HCT116 (cell line): ENCODE data around the gene MATCAP1. TPM values are rescaled to one million over a fixed set of nuclear protein-coding genes. Genes with fewer than 3 reads are reported as not detected.

ENCODE experiments used
- ATAC-seq: fragments of 200-7000 bp; cut with Tn5 transposase; 2 replicates; pipeline ENCODE4 v1.9.1; 2020; ENCODE audit warnings: mild to moderate bottlenecking, moderate library complexity
- BruUV-seq: library from RNA; stranded (reverse); fragments of 400-500 nt; replicated peaks from 2 replicates; lab custom pipeline; 2021; lab: Mats Ljungman, UMichigan
- CTCF ChIA-PET: fragments of 300-600 bp; sonication (Branson Sonifier 250); formaldehyde crosslinking; loops from one replicate; lab custom pipeline; 2021; ENCODE audit warnings: antibody characterized with exemption; lab: Charles Lee
- POLR2A ChIA-PET: fragments of 300-600, 350-600 bp; sonication (Branson Sonifier 250); formaldehyde crosslinking; loops from one replicate; lab custom pipeline; 2021; ENCODE audit warnings: antibody characterized with exemption; lab: Charles Lee
- RAD21 ChIA-PET, 2 experiments: fragments of 300-600 bp; sonication (Branson Sonifier 250); formaldehyde crosslinking; loops; one replicate each; lab custom pipeline; 2023; ENCODE audit warnings: low total read pairs in 2 of 2; ENCODE audit not compliant: uncharacterized antibody in 2 of 2, unreplicated experiment in 2 of 2, low non-redundant PET in 1 of 2; lab: Charles Lee
- DNase-seq: peaks from one replicate; pipeline ENCODE4 v3.0.0-alpha.2; 2010; ENCODE audit warnings: low read depth, low spot score
- H2AFZ ChIP-seq: fragments of 200-600 bp; shearing (Covaris generic), sonication (generic); 2 replicates; pipeline ENCODE4 v1.6.1; 2017; ENCODE audit warnings: low read depth, mixed run types, mixed read lengths, antibody characterized with exemption, low read length; ENCODE audit not compliant: poor library complexity, severe bottlenecking
- H3K27ac ChIP-seq: 2 replicates; pipeline ENCODE4 v1.5.1; 2012; ENCODE audit warnings: low read depth, low read length
- H3K27me3 ChIP-seq: fragments of 200-600 bp; sonication (generic); 2 replicates; pipeline ENCODE4 v1.6.1; 2016; ENCODE audit warnings: mixed run types, low read length, mixed read lengths; ENCODE audit not compliant: insufficient read depth
- H3K36me3 ChIP-seq, 2 experiments: fragments of 200-500 bp in 1 of 2; fragments of 200-600 bp in 1 of 2; sonication (Bioruptor generic) in 1 of 2; sonication (generic) in 1 of 2; 2 replicates each; pipeline versions ENCODE4 v1.5.1 to v1.6.1; 2014 to 2016; ENCODE audit warnings: low read length in 2 of 2, inconsistent platforms in 1 of 2, mixed read lengths in 1 of 2, mixed run types in 1 of 2; ENCODE audit not compliant: insufficient read depth in 2 of 2, control insufficient read depth in 1 of 2
- H3K4me1 ChIP-seq, 2 experiments: fragments of 200-600 bp in 1 of 2; sonication (generic) in 1 of 2; 2 replicates each; pipeline versions ENCODE4 v1.5.1 to v1.6.1; 2012 to 2017; ENCODE audit warnings: low read length in 2 of 2, inconsistent platforms in 1 of 2, mild to moderate bottlenecking in 1 of 2, mixed read lengths in 1 of 2, mixed run types in 1 of 2, moderate library complexity in 1 of 2; ENCODE audit not compliant: insufficient read depth in 2 of 2, control insufficient read depth in 1 of 2
- H3K4me2 ChIP-seq: fragments of 200-600 bp; sonication (generic); 2 replicates; pipeline ENCODE4 v1.6.1; 2017; ENCODE audit warnings: mixed run types, low read length, mixed read lengths
- H3K4me3 ChIP-seq, 2 experiments: fragments of 200-600 bp in 1 of 2; sonication (generic) in 1 of 2; replicated peaks in 1 of 2; 2 replicates each; pipeline ENCODE4 v1.5.1; 2011 to 2016; ENCODE audit warnings: low read length in 2 of 2, control low read depth in 1 of 2, low read depth in 1 of 2, mild to moderate bottlenecking in 1 of 2, mixed read lengths in 1 of 2, mixed run types in 1 of 2
- H3K79me2 ChIP-seq: fragments of 200-600 bp; sonication (generic); 2 replicates; pipeline ENCODE4 v1.6.1; 2017; ENCODE audit warnings: mild to moderate bottlenecking, mixed run types, low read length, moderate library complexity, mixed read lengths; ENCODE audit not compliant: insufficient read depth
- H3K9ac ChIP-seq: fragments of 200-600 bp; sonication (generic); 2 replicates; pipeline ENCODE4 v1.6.1; 2016; ENCODE audit warnings: low read length, mixed read lengths
- H3K9me2 ChIP-seq: fragments of 200-600 bp; sonication (generic), shearing (Covaris generic); 2 replicates; pipeline ENCODE4 v1.6.1; 2017; ENCODE audit warnings: mixed run types, mild to moderate bottlenecking, moderate library complexity; ENCODE audit not compliant: insufficient read depth
- H3K9me3 ChIP-seq, 2 experiments: fragments of 200-500 bp in 1 of 2; fragments of 200-600 bp in 1 of 2; sonication (Bioruptor generic) in 1 of 2; sonication (generic) in 1 of 2; 2 replicates each; pipeline ENCODE4 v1.6.1; 2014 to 2017; ENCODE audit warnings: low read length in 2 of 2, mixed read lengths in 2 of 2, inconsistent platforms in 1 of 2, low read depth in 1 of 2, mild to moderate bottlenecking in 1 of 2, mixed run types in 1 of 2, moderate library complexity in 1 of 2; ENCODE audit not compliant: control insufficient read depth in 1 of 2, insufficient read depth in 1 of 2
- H4K20me1 ChIP-seq: fragments of 200-600 bp; sonication (generic), shearing (Covaris generic); 2 replicates; pipeline ENCODE4 v1.6.1; 2017; ENCODE audit warnings: mixed run types, mild to moderate bottlenecking, moderate library complexity; ENCODE audit not compliant: insufficient read depth
- CEBPB ChIP-seq: IDR thresholded peaks from 2 replicates; pipeline ENCODE4 v1.6.1; 2012; ENCODE audit warnings: low read depth
- ELF1 ChIP-seq: IDR thresholded peaks from 2 replicates; pipeline ENCODE4 v1.6.1; 2012; ENCODE audit warnings: low read depth, borderline replicate concordance
- EZH2phosphoT487 ChIP-seq: fragments of 200-600 bp; IDR thresholded peaks from 2 replicates; pipeline ENCODE4 v1.6.1; 2018; ENCODE audit warnings: antibody characterized with exemption, borderline replicate concordance
- FOSL1 ChIP-seq: IDR thresholded peaks from 2 replicates; pipeline ENCODE4 v1.6.1; 2012; ENCODE audit warnings: low read depth
- POLR2A ChIP-seq: IDR thresholded peaks from 2 replicates; pipeline ENCODE4 v1.7.0; 2011; ENCODE audit warnings: borderline replicate concordance; ENCODE audit not compliant: insufficient read depth, insufficient read length; ENCODE audit errors: extremely low read depth
- POLR2AphosphoS5 ChIP-seq: IDR thresholded peaks from 2 replicates; pipeline ENCODE4 v1.6.1; 2011; ENCODE audit warnings: mild to moderate bottlenecking, low read depth, low read length, moderate library complexity
- RAD21 ChIP-seq: IDR thresholded peaks from 2 replicates; pipeline ENCODE4 v1.6.1; 2012; ENCODE audit warnings: low read depth, mild to moderate bottlenecking
- SRF ChIP-seq: IDR thresholded peaks from 2 replicates; pipeline ENCODE4 v1.6.1; 2012; ENCODE audit warnings: low read depth
- YY1 ChIP-seq: IDR thresholded peaks from 2 replicates; pipeline ENCODE4 v1.6.1; 2011; ENCODE audit warnings: low read length, low read depth, moderate library complexity, mild to moderate bottlenecking; ENCODE audit not compliant: insufficient replicate concordance; ENCODE audit errors: extremely low read depth
- ZFX ChIP-seq: fragments of 450-650 bp; IDR thresholded peaks from 2 replicates; pipeline ENCODE4 v1.6.1; 2017
- intact Hi-C: fragments of 100-400 bp; cut with micrococcal nuclease; formaldehyde crosslinking; loops from 2 replicates; pipeline ENCODE4 v1.10.0; 2022
- total RNA-seq: library from RNA; stranded (reverse); gene quantifications from one replicate; pipeline ENCODE4 v1.2.1, GENCODE V29; 2021; ENCODE audit not compliant: unreplicated experiment
- TF ChIP-seq, protein P1 (sequence below), 3 experiments: fragments of 200-600 bp in 1 of 3; sonication (generic) in 1 of 3; IDR thresholded peaks in 2 of 3; conservative IDR thresholded peaks in 1 of 3; 2 replicates each; pipeline ENCODE4 v1.5.1; 2012 to 2017; ENCODE audit warnings: low read depth in 2 of 3, low read length in 2 of 3, antibody characterized with exemption in 1 of 3, borderline replicate concordance in 1 of 3, control low read depth in 1 of 3, mild to moderate bottlenecking in 1 of 3, mixed read lengths in 1 of 3, mixed run types in 1 of 3, moderate library complexity in 1 of 3; ENCODE audit not compliant: insufficient read depth in 1 of 3
- TF ChIP-seq, protein P2 (sequence below): IDR thresholded peaks from 2 replicates; pipeline ENCODE4 v1.6.1; 2012; ENCODE audit warnings: low read depth
- TF ChIP-seq, protein P3 (sequence below): IDR thresholded peaks from 2 replicates; pipeline ENCODE4 v1.6.1; 2012
- TF ChIP-seq, protein P4 (sequence below): IDR thresholded peaks from 2 replicates; pipeline ENCODE4 v1.6.1; 2012

The MATCAP1 gene
- total RNA-seq, 1 experiment from 2014 or later: 38.7 TPM

DNA sequence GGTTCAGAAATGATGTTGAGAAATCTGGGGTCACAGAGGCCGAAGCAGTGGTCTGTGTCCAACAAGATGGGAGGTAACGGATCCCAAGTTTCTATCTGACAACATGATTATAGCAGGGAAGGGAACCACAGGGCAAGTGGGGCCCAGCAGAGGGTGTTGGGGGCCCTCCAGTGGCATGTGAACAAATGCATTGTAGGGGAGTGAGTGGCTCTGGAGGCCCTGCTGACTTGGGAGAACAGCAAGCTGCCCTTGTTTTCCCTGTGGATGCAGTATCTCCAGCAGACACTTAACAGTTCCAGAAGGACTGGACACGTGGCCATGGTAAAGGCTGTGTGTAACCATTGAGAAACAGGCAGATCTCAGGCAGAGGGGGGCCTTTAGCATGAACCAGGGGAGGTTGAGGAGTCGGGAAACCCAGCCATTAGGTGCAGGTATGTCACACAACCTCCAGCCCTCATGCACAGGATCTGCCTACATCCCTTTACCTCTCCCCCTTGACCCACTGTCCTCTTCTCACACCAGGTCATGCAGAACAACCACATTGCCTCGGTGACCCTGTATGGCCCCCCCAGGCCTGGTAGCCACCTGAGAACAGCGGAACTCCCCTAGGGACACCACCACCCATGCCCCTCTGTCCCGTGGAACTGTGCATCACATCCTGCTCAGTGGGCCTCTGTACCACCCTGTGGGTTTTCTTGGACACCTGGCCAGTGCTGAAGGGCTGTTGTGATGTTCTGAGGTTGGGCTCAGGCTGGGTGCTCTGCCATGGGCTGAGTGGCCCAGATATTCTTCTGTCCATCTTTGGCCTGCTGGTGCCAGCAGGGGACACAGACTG, 37.0 kb downstream of the MATCAP1 start:
- DNase-seq (no peak), ATAC-seq (no peak)
- POLR2A ChIA-PET: no interaction called here
- Histone ChIP-seq H3K4me2 (no peak overlapping the region), H3K27me3 (no peaks in the 10 kb centered on the region), H3K36me3 (peaks cover 25 to 42% of the 10 kb centered on the region in 2 experiments; a peak in 3 of 4 replicates), H3K9ac (no peak overlapping the region), H2AFZ (no peak overlapping the region), H4K20me1 (no peaks in the 10 kb centered on the region), H3K9me3 (no peaks in the 10 kb centered on the region), H3K4me3 (no peak overlapping the region), H3K9me2 (no peaks in the 10 kb centered on the region), H3K4me1 (peaks cover 3 to 16% of the 10 kb centered on the region in 2 experiments; a peak in 3 of 4 replicates), H3K27ac (no peak overlapping the region), H3K79me2 (no peaks in the 10 kb centered on the region)
- CTCF ChIA-PET: no interaction called here
- intact Hi-C loops: no loop called here
- no TSS peak for BruUV-seq
- TF ChIP-seq EZH2phosphoT487: no peak
- TF ChIP-seq, protein P1, sequence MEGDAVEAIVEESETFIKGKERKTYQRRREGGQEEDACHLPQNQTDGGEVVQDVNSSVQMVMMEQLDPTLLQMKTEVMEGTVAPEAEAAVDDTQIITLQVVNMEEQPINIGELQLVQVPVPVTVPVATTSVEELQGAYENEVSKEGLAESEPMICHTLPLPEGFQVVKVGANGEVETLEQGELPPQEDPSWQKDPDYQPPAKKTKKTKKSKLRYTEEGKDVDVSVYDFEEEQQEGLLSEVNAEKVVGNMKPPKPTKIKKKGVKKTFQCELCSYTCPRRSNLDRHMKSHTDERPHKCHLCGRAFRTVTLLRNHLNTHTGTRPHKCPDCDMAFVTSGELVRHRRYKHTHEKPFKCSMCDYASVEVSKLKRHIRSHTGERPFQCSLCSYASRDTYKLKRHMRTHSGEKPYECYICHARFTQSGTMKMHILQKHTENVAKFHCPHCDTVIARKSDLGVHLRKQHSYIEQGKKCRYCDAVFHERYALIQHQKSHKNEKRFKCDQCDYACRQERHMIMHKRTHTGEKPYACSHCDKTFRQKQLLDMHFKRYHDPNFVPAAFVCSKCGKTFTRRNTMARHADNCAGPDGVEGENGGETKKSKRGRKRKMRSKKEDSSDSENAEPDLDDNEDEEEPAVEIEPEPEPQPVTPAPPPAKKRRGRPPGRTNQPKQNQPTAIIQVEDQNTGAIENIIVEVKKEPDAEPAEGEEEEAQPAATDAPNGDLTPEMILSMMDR (IDR thresholded peaks at IDR 0.05 in 2 of 3, conservative IDR thresholded peaks at IDR 0.05 in 1 of 3; ENCODE audit: borderline replicate concordance in 1 of 3, insufficient read depth in 1 of 3, low read depth in 2 of 3, low read length in 2 of 3): 0 out of 6 replicates have a peak, but pooled peaks of 1 of the 3 experiments have one; percentile 11
- peak; percentile 24; the same call in 1 of the 2 replicates for TF ChIP-seq RAD21
- TF ChIP-seq CEBPB: no peak
- RAD21 ChIA-PET: no interaction called here

DNA sequence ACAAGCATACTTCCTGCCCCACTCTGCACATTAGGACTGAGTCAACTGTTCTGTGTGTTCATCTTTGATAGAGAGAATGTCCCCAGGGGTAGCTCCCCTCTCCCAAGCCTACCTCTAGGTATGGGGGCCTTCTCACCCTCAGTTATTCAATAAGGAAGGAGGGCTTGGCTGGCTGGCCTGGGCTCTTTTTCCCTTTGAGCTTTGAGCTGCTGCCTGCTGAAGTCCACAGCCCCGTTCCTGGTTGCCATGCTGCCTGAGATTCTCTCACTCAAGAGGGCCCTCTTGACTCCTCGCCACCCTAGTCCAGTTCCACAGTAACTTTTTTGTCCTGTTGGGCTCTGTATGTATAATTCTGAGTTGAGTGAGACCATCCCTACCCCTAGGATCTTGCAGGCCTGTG, 38.0 kb downstream of the MATCAP1 start:
- ATAC-seq: no peak
- TF ChIP-seq, protein P2, sequence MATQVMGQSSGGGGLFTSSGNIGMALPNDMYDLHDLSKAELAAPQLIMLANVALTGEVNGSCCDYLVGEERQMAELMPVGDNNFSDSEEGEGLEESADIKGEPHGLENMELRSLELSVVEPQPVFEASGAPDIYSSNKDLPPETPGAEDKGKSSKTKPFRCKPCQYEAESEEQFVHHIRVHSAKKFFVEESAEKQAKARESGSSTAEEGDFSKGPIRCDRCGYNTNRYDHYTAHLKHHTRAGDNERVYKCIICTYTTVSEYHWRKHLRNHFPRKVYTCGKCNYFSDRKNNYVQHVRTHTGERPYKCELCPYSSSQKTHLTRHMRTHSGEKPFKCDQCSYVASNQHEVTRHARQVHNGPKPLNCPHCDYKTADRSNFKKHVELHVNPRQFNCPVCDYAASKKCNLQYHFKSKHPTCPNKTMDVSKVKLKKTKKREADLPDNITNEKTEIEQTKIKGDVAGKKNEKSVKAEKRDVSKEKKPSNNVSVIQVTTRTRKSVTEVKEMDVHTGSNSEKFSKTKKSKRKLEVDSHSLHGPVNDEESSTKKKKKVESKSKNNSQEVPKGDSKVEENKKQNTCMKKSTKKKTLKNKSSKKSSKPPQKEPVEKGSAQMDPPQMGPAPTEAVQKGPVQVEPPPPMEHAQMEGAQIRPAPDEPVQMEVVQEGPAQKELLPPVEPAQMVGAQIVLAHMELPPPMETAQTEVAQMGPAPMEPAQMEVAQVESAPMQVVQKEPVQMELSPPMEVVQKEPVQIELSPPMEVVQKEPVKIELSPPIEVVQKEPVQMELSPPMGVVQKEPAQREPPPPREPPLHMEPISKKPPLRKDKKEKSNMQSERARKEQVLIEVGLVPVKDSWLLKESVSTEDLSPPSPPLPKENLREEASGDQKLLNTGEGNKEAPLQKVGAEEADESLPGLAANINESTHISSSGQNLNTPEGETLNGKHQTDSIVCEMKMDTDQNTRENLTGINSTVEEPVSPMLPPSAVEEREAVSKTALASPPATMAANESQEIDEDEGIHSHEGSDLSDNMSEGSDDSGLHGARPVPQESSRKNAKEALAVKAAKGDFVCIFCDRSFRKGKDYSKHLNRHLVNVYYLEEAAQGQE: no peak
- TF ChIP-seq POLR2AphosphoS5 (no peak), FOSL1 (no peak), ELF1 (no peak), SRF (no peak), CEBPB (no peak), ZFX (no peak), YY1 (no peak), POLR2A (no peak)
- TF ChIP-seq, protein P3, sequence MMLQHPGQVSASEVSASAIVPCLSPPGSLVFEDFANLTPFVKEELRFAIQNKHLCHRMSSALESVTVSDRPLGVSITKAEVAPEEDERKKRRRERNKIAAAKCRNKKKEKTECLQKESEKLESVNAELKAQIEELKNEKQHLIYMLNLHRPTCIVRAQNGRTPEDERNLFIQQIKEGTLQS: no peak
- TF ChIP-seq, protein P4, sequence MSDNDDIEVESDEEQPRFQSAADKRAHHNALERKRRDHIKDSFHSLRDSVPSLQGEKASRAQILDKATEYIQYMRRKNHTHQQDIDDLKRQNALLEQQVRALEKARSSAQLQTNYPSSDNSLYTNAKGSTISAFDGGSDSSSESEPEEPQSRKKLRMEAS: no peak

More for the DNA sequence above, 38.0 kb downstream of the MATCAP1 start:
- Histone ChIP-seq H3K9me2 (no peaks in the 10 kb centered on the region), H3K9ac (no peak overlapping the region), H3K27ac (no peak overlapping the region), H3K36me3 (peaks cover 26 to 52% of the 10 kb centered on the region in 2 experiments), H3K9me3 (no peaks in the 10 kb centered on the region), H3K4me3 (no peak overlapping the region), H3K27me3 (no peaks in the 10 kb centered on the region), H3K79me2 (no peaks in the 10 kb centered on the region), H2AFZ (no peak overlapping the region), H4K20me1 (no peaks in the 10 kb centered on the region), H3K4me2 (no peak overlapping the region), H3K4me1 (peaks cover 0 to 6% of the 10 kb centered on the region in 2 experiments; a peak in 2 of 4 replicates)
- ChIA-PET CTCF (no interaction called here), POLR2A (no interaction called here), RAD21 (no interaction called here)
- DNase-seq: no peak
- BruUV-seq: no TSS peak
- intact Hi-C loops: no loop called here
